NB4 (cell line): ENCODE measurements around the gene CIROP.

ENCODE experiments used
- CTCF ChIP-seq: IDR thresholded peaks from one replicate; pipeline ENCODE4 v1.5.1; 2012; ENCODE audit warnings: low read depth, low read length
- MAX ChIP-seq: IDR thresholded peaks from 2 replicates; pipeline ENCODE4 v1.6.1; 2011; ENCODE audit warnings: low read depth, low read length
- MYC ChIP-seq: IDR thresholded peaks from 2 replicates; pipeline ENCODE4 v1.6.1; 2011; ENCODE audit warnings: low read depth, low read length
- POLR2A ChIP-seq: IDR thresholded peaks from 2 replicates; pipeline ENCODE4 v1.6.1; 2011; ENCODE audit warnings: mild to moderate bottlenecking; ENCODE audit not compliant: insufficient read length; ENCODE audit errors: extremely low read depth

GRCh38 chr14:23074906-23075305 lies 29.9 kb downstream of the CIROP start:
- TF ChIP-seq CTCF = no peak
- TF ChIP-seq MAX = no peak
- no peak for TF ChIP-seq POLR2A
- no peak for TF ChIP-seq MYC
